ENCODE data around the gene SOX30.
"Not testable (repeated sequence)": the region's sequence is repeated elsewhere in the genome, so short reads cannot be mapped to it uniquely, and the experiment has no call there.

The SOX30 gene

GRCh38 chr5:157652377-157652692 lies at the start of gene SOX30:
SOX30 (minus strand) TSS chr5:157652438; CDS start chr5:157652078, 360 bp downstream.
- Histone ChIP-seq H3K4me3 (ENCODE audit: low read length in 2 of 2) (peak within 1 kb of the TSS; percentile 69 to 71), H3K9ac (ENCODE audit: low read depth in 1 of 2, low read length in 2 of 2) (peak within 1 kb of the TSS; percentile 63 to 76), H3K27me3 (ENCODE audit: control insufficient read depth in 2 of 2, insufficient read depth in 2 of 2, low read length in 2 of 2) (no peaks in the 10 kb centered on the region), H3K9me3 (ENCODE audit: control insufficient read depth in 2 of 2, low read length in 2 of 2) (no peaks in the 10 kb centered on the region), H3K36me3 (ENCODE audit: control insufficient read depth in 2 of 2, insufficient read depth in 2 of 2, low read length in 2 of 2) (no peaks in the 10 kb centered on the region), H3K4me1 (ENCODE audit: control insufficient read depth in 2 of 2, insufficient read depth in 2 of 2, low read length in 2 of 2) (peaks cover 0 to 4% of the 10 kb centered on the region in 2 donors), H3K27ac (ENCODE audit: low read depth in 2 of 2, low read length in 2 of 2) (peak within 1 kb of the TSS; percentile 65 to 67)

GRCh38 chr5:157698674-157699073 lies 46.4 kb upstream of the SOX30 start:
- H3K36me3 ChIP-seq (ENCODE audit: control insufficient read depth in 2 of 2, insufficient read depth in 2 of 2, low read length in 2 of 2); H3K4me1 ChIP-seq (ENCODE audit: control insufficient read depth in 2 of 2, insufficient read depth in 2 of 2, low read length in 2 of 2); H3K4me3 ChIP-seq (ENCODE audit: low read length in 2 of 2); H3K27me3 ChIP-seq (ENCODE audit: control insufficient read depth in 2 of 2, insufficient read depth in 2 of 2, low read length in 2 of 2); H3K27ac ChIP-seq (ENCODE audit: low read depth in 2 of 2, low read length in 2 of 2); H3K9ac ChIP-seq (ENCODE audit: low read depth in 1 of 2, low read length in 2 of 2); H3K9me3 ChIP-seq (ENCODE audit: control insufficient read depth in 2 of 2, low read length in 2 of 2): not testable (repeated sequence)

GRCh38 chr5:157696154-157696553 lies 43.9 kb upstream of the SOX30 start:
- not testable (repeated sequence) for H3K4me3 ChIP-seq (ENCODE audit: low read length in 2 of 2); H3K27ac ChIP-seq (ENCODE audit: low read depth in 2 of 2, low read length in 2 of 2); H3K9ac ChIP-seq (ENCODE audit: low read depth in 1 of 2, low read length in 2 of 2)

GRCh38 chr5:157693816-157694215 lies 41.6 kb upstream of the SOX30 start:
- H3K4me3 ChIP-seq (ENCODE audit: low read length in 2 of 2); H3K9ac ChIP-seq (ENCODE audit: low read depth in 1 of 2, low read length in 2 of 2); H3K27me3 ChIP-seq (ENCODE audit: control insufficient read depth in 2 of 2, insufficient read depth in 2 of 2, low read length in 2 of 2); H3K36me3 ChIP-seq (ENCODE audit: control insufficient read depth in 2 of 2, insufficient read depth in 2 of 2, low read length in 2 of 2); H3K9me3 ChIP-seq (ENCODE audit: control insufficient read depth in 2 of 2, low read length in 2 of 2); H3K4me1 ChIP-seq (ENCODE audit: control insufficient read depth in 2 of 2, insufficient read depth in 2 of 2, low read length in 2 of 2); H3K27ac ChIP-seq (ENCODE audit: low read depth in 2 of 2, low read length in 2 of 2): not testable (repeated sequence)

More at GRCh38 chr5:157696154-157696553, 43.9 kb upstream of the SOX30 start:
- not testable (repeated sequence) for H3K4me1 ChIP-seq (ENCODE audit: control insufficient read depth in 2 of 2, insufficient read depth in 2 of 2, low read length in 2 of 2); H3K9me3 ChIP-seq (ENCODE audit: control insufficient read depth in 2 of 2, low read length in 2 of 2); H3K36me3 ChIP-seq (ENCODE audit: control insufficient read depth in 2 of 2, insufficient read depth in 2 of 2, low read length in 2 of 2); H3K27me3 ChIP-seq (ENCODE audit: control insufficient read depth in 2 of 2, insufficient read depth in 2 of 2, low read length in 2 of 2)

- no peak overlapping the region for H3K4me3 ChIP-seq (ENCODE audit: low read length in 2 of 2)
- no peak overlapping the region for H3K27ac ChIP-seq (ENCODE audit: low read depth in 2 of 2, low read length in 2 of 2)
- H3K27me3 ChIP-seq (ENCODE audit: control insufficient read depth in 2 of 2, insufficient read depth in 2 of 2, low read length in 2 of 2) = no peaks in the 10 kb centered on the region
- H3K4me1 ChIP-seq (ENCODE audit: control insufficient read depth in 2 of 2, insufficient read depth in 2 of 2, low read length in 2 of 2) = peaks cover 0 to 5% of the 10 kb centered on the region in 2 donors
- H3K36me3 ChIP-seq (ENCODE audit: control insufficient read depth in 2 of 2, insufficient read depth in 2 of 2, low read length in 2 of 2) = no peaks in the 10 kb centered on the region
- no peak overlapping the region for H3K9ac ChIP-seq (ENCODE audit: low read depth in 1 of 2, low read length in 2 of 2)
- H3K9me3 ChIP-seq (ENCODE audit: control insufficient read depth in 2 of 2, low read length in 2 of 2) = no peaks in the 10 kb centered on the region
Measured at GRCh38 chr5:157690690-157691433, 38.6 kb upstream of the SOX30 start.

- H3K9me3 ChIP-seq (ENCODE audit: control insufficient read depth in 2 of 2, low read length in 2 of 2) = no peaks in the 10 kb centered on the region
- no peak overlapping the region for H3K4me3 ChIP-seq (ENCODE audit: low read length in 2 of 2)
- peaks cover 0 to 5% of the 10 kb centered on the region in 2 donors for H3K4me1 ChIP-seq (ENCODE audit: control insufficient read depth in 2 of 2, insufficient read depth in 2 of 2, low read length in 2 of 2)
- H3K27me3 ChIP-seq (ENCODE audit: control insufficient read depth in 2 of 2, insufficient read depth in 2 of 2, low read length in 2 of 2) = no peaks in the 10 kb centered on the region
- H3K27ac ChIP-seq (ENCODE audit: low read depth in 2 of 2, low read length in 2 of 2) = no peak overlapping the region
- H3K36me3 ChIP-seq (ENCODE audit: control insufficient read depth in 2 of 2, insufficient read depth in 2 of 2, low read length in 2 of 2) = no peaks in the 10 kb centered on the region
- no peak overlapping the region for H3K9ac ChIP-seq (ENCODE audit: low read depth in 1 of 2, low read length in 2 of 2)
Measured at GRCh38 chr5:157689942-157690689, 37.9 kb upstream of the SOX30 start.

- H3K4me3 ChIP-seq (ENCODE audit: low read length in 2 of 2) = no peak overlapping the region
- no peaks in the 10 kb centered on the region for H3K27me3 ChIP-seq (ENCODE audit: control insufficient read depth in 2 of 2, insufficient read depth in 2 of 2, low read length in 2 of 2)
- no peaks in the 10 kb centered on the region for H3K36me3 ChIP-seq (ENCODE audit: control insufficient read depth in 2 of 2, insufficient read depth in 2 of 2, low read length in 2 of 2)
- H3K4me1 ChIP-seq (ENCODE audit: control insufficient read depth in 2 of 2, insufficient read depth in 2 of 2, low read length in 2 of 2) = peaks cover 0 to 5% of the 10 kb centered on the region in 2 donors
- H3K27ac ChIP-seq (ENCODE audit: low read depth in 2 of 2, low read length in 2 of 2) = no peak overlapping the region
- no peak overlapping the region for H3K9ac ChIP-seq (ENCODE audit: low read depth in 1 of 2, low read length in 2 of 2)
- no peaks in the 10 kb centered on the region for H3K9me3 ChIP-seq (ENCODE audit: control insufficient read depth in 2 of 2, low read length in 2 of 2)
Measured at GRCh38 chr5:157687198-157687554, 34.9 kb upstream of the SOX30 start.

- not testable (repeated sequence) for H3K4me1 ChIP-seq (ENCODE audit: control insufficient read depth in 2 of 2, insufficient read depth in 2 of 2, low read length in 2 of 2)
Measured at GRCh38 chr5:157686276-157687197, 34.3 kb upstream of the SOX30 start.

GRCh38 chr5:157682257-157682656 lies 30.0 kb upstream of the SOX30 start:
- Histone ChIP-seq H3K36me3 (ENCODE audit: control insufficient read depth in 2 of 2, insufficient read depth in 2 of 2, low read length in 2 of 2) (no peaks in the 10 kb centered on the region), H3K27ac (ENCODE audit: low read depth in 2 of 2, low read length in 2 of 2) (no peak overlapping the region), H3K4me1 (ENCODE audit: control insufficient read depth in 2 of 2, insufficient read depth in 2 of 2, low read length in 2 of 2) (peaks cover 0 to 5% of the 10 kb centered on the region in 2 donors), H3K4me3 (ENCODE audit: low read length in 2 of 2) (no peak overlapping the region), H3K9me3 (ENCODE audit: control insufficient read depth in 2 of 2, low read length in 2 of 2) (no peaks in the 10 kb centered on the region), H3K27me3 (ENCODE audit: control insufficient read depth in 2 of 2, insufficient read depth in 2 of 2, low read length in 2 of 2) (no peaks in the 10 kb centered on the region), H3K9ac (ENCODE audit: low read depth in 1 of 2, low read length in 2 of 2) (no peak overlapping the region)

More at GRCh38 chr5:157686276-157687197, 34.3 kb upstream of the SOX30 start:
- not testable (repeated sequence) for H3K4me3 ChIP-seq (ENCODE audit: low read length in 2 of 2); H3K27ac ChIP-seq (ENCODE audit: low read depth in 2 of 2, low read length in 2 of 2); H3K9me3 ChIP-seq (ENCODE audit: control insufficient read depth in 2 of 2, low read length in 2 of 2); H3K27me3 ChIP-seq (ENCODE audit: control insufficient read depth in 2 of 2, insufficient read depth in 2 of 2, low read length in 2 of 2); H3K9ac ChIP-seq (ENCODE audit: low read depth in 1 of 2, low read length in 2 of 2); H3K36me3 ChIP-seq (ENCODE audit: control insufficient read depth in 2 of 2, insufficient read depth in 2 of 2, low read length in 2 of 2)

- Histone ChIP-seq H3K27me3 (ENCODE audit: control insufficient read depth in 2 of 2, insufficient read depth in 2 of 2, low read length in 2 of 2) (no peaks in the 10 kb centered on the region), H3K9me3 (ENCODE audit: control insufficient read depth in 2 of 2, low read length in 2 of 2) (no peaks in the 10 kb centered on the region), H3K9ac (ENCODE audit: low read depth in 1 of 2, low read length in 2 of 2) (no peak overlapping the region), H3K4me3 (ENCODE audit: low read length in 2 of 2) (no peak overlapping the region), H3K27ac (ENCODE audit: low read depth in 2 of 2, low read length in 2 of 2) (no peak overlapping the region), H3K36me3 (ENCODE audit: control insufficient read depth in 2 of 2, insufficient read depth in 2 of 2, low read length in 2 of 2) (no peaks in the 10 kb centered on the region), H3K4me1 (ENCODE audit: control insufficient read depth in 2 of 2, insufficient read depth in 2 of 2, low read length in 2 of 2) (no peaks in the 10 kb centered on the region)
Measured at GRCh38 chr5:157681048-157681447, 28.8 kb upstream of the SOX30 start.

All from mucosa of rectum (tissue), 2 donors.